Dedifferentiated amniotic fluid mesenchymal stem cell (primary cell): ENCODE measurements around the gene TMEM204.

Experiments used
- DNase-seq: peaks from one replicate; pipeline ENCODE4 v3.0.0-alpha.2; 2016; ENCODE audit errors: extremely low spot score

The TMEM204 gene

GRCh38 chr16:1557576-1557975 is 24.1 kb downstream of the TMEM204 start:
- DNase-seq, result no peak

GRCh38 chr16:1559446-1559975 is 26.0 kb downstream of the TMEM204 start:
- no peak for DNase-seq

- DNase-seq, result no peak
Observed at GRCh38 chr16:1560153-1560552, 26.7 kb downstream of the TMEM204 start.

- no peak for DNase-seq
Observed at GRCh38 chr16:1560866-1561265, 27.4 kb downstream of the TMEM204 start.

- no peak for DNase-seq
Observed at GRCh38 chr16:1561266-1561665, 27.8 kb downstream of the TMEM204 start.

- DNase-seq, result no peak
Observed at GRCh38 chr16:1561836-1562235, 28.4 kb downstream of the TMEM204 start.

- DNase-seq, result no peak
Observed at GRCh38 chr16:1563786-1564185, 30.3 kb downstream of the TMEM204 start.

- DNase-seq, result no peak
Observed at GRCh38 chr16:1564325-1564724, 30.9 kb downstream of the TMEM204 start.

GRCh38 chr16:1565083-1565805 is 31.8 kb downstream of the TMEM204 start:
- no peak for DNase-seq

- DNase-seq, result no peak
Observed at GRCh38 chr16:1567988-1568387, 34.5 kb downstream of the TMEM204 start.

GRCh38 chr16:1571012-1571671 is 37.7 kb downstream of the TMEM204 start:
- DNase-seq, result no peak

- no peak for DNase-seq
Observed at GRCh38 chr16:1572673-1573072, 39.2 kb downstream of the TMEM204 start.

- no peak for DNase-seq
Observed at GRCh38 chr16:1573301-1573700, 39.8 kb downstream of the TMEM204 start.

GRCh38 chr16:1575578-1575977 is 42.1 kb downstream of the TMEM204 start:
- DNase-seq, result no peak

- no peak for DNase-seq
Observed at GRCh38 chr16:1579214-1579613, 45.7 kb downstream of the TMEM204 start.

GRCh38 chr16:1580256-1580655 is 46.8 kb downstream of the TMEM204 start:
- no peak for DNase-seq

- no peak for DNase-seq
Observed at GRCh38 chr16:1580956-1581355, 47.5 kb downstream of the TMEM204 start.

- no peak for DNase-seq
Observed at GRCh38 chr16:1581804-1582203, 48.3 kb downstream of the TMEM204 start.

GRCh38 chr16:1583180-1583579 is 49.7 kb downstream of the TMEM204 start:
- DNase-seq, result no peak

GRCh38 chr16:1584926-1585484 is 51.5 kb downstream of the TMEM204 start:
- no peak for DNase-seq

- DNase-seq, result no peak
Observed at GRCh38 chr16:1590366-1590765, 56.9 kb downstream of the TMEM204 start.

- no peak for DNase-seq
Observed at GRCh38 chr16:1590930-1591705, 57.7 kb downstream of the TMEM204 start.
